H1 (cell line): Measurements from ENCODE around the gene MTFP1. TPM values are rescaled to one million over a fixed set of nuclear protein-coding genes. Genes with fewer than 3 reads are reported as not detected.

Source experiments
- CTCF ChIA-PET: fragments of 300-600 bp; sonication (Branson Sonifier 250); formaldehyde crosslinking; loops from one replicate; lab custom pipeline; 2021; ENCODE audit not compliant: partially characterized antibody; lab: Charles Lee
- POLR2A ChIA-PET: fragments of 300-600 bp; sonication (Branson Sonifier 250); formaldehyde crosslinking; loops from one replicate; lab custom pipeline; 2021; ENCODE audit warnings: inconsistent platforms; ENCODE audit not compliant: partially characterized antibody; lab: Charles Lee
- DNase-seq, 2 experiments: peaks; one replicate each; pipeline versions ENCODE4 v3.0.0 to v3.0.0-alpha.2; 2010 to 2022; ENCODE audit warnings: low spot score in 2 of 2, low read depth in 1 of 2, mixed read lengths in 1 of 2
- FAIRE-seq: peaks from 2 replicates; lab custom pipeline; 2011; peaks lifted over from hg19 to GRCh38; lab: Jason Lieb, UNC
- H2AFZ ChIP-seq: 2 replicates; pipeline ENCODE4 v1.8.1; 2012; ENCODE audit warnings: low read length, inconsistent platforms
- H2AK5ac ChIP-seq: 2 replicates; pipeline ENCODE4 v1.6.1; 2013; ENCODE audit warnings: low read depth, low read length
- H2BK120ac ChIP-seq: replicated peaks from 2 replicates; pipeline ENCODE3; 2013; ENCODE audit warnings: low read depth, low read length, inconsistent platforms
- H2BK12ac ChIP-seq: 2 replicates; pipeline ENCODE4 v1.6.1; 2013; ENCODE audit warnings: low read depth, low read length
- H2BK15ac ChIP-seq: 2 replicates; pipeline ENCODE4 v1.6.1; 2013; ENCODE audit warnings: low read length
- H2BK20ac ChIP-seq: 2 replicates; pipeline ENCODE4 v1.6.1; 2013; ENCODE audit warnings: low read length
- H2BK5ac ChIP-seq: 2 replicates; pipeline ENCODE4 v1.6.1; 2013; ENCODE audit warnings: low read depth, low read length
- H3K14ac ChIP-seq: 2 replicates; pipeline ENCODE4 v1.6.1; 2013; ENCODE audit warnings: inconsistent platforms; ENCODE audit not compliant: insufficient read length
- H3K18ac ChIP-seq: 2 replicates; pipeline ENCODE4 v1.6.1; 2013; ENCODE audit warnings: low read length; ENCODE audit errors: extremely low read depth
- H3K23ac ChIP-seq: 2 replicates; pipeline ENCODE4 v1.6.1; 2013; ENCODE audit warnings: inconsistent platforms; ENCODE audit not compliant: insufficient read length
- H3K23me2 ChIP-seq: 2 replicates; pipeline ENCODE4 v1.6.1; 2013; ENCODE audit warnings: low read depth, low read length
- H3K27ac ChIP-seq: 2 replicates; pipeline ENCODE4 v1.6.1; 2011; ENCODE audit warnings: low read depth, low read length, inconsistent platforms
- H3K27me3 ChIP-seq, 4 experiments: replicated peaks in 1 of 4; 1 replicate in 1 of 4; 2 replicates in 3 of 4; pipeline versions ENCODE4 v1.6.1 to v1.8.1; 2011 to 2013; ENCODE audit warnings: low read length in 3 of 4, mild to moderate bottlenecking in 3 of 4, inconsistent platforms in 2 of 4, mixed read lengths in 2 of 4, moderate library complexity in 1 of 4; ENCODE audit not compliant: control insufficient read depth in 3 of 4, insufficient read depth in 3 of 4; ENCODE audit errors: extremely low read depth in 1 of 4
- H3K36me3 ChIP-seq, 4 experiments: 2 replicates each; pipeline versions ENCODE4 v1.6.1 to v1.8.1; 2011 to 2013; ENCODE audit warnings: mild to moderate bottlenecking in 4 of 4, low read length in 3 of 4, moderate library complexity in 2 of 4, control low read depth in 1 of 4, inconsistent platforms in 1 of 4; ENCODE audit not compliant: insufficient read depth in 4 of 4, control insufficient read depth in 2 of 4
- H3K4ac ChIP-seq: replicated peaks from 2 replicates; pipeline ENCODE3; 2013; ENCODE audit warnings: low read length, low read depth, mixed read lengths, inconsistent platforms; ENCODE audit not compliant: insufficient read length
- H3K4me1 ChIP-seq, 4 experiments: replicated peaks in 1 of 4; 1 replicate in 1 of 4; 2 replicates in 3 of 4; pipeline versions ENCODE4 v1.6.1 to v1.8.1; 2011 to 2013; ENCODE audit warnings: low read length in 3 of 4, inconsistent platforms in 2 of 4, mixed read lengths in 1 of 4; ENCODE audit not compliant: insufficient read depth in 4 of 4, control insufficient read depth in 3 of 4
- H3K4me2 ChIP-seq, 2 experiments: 2 replicates each; pipeline versions ENCODE4 v1.6.1 to v1.8.1; 2011 to 2013; ENCODE audit warnings: low read depth in 2 of 2, low read length in 2 of 2, control low read depth in 1 of 2, inconsistent platforms in 1 of 2, mild to moderate bottlenecking in 1 of 2; ENCODE audit not compliant: insufficient read depth in 1 of 2
- H3K4me3 ChIP-seq, 4 experiments: fragments of 200-600, 300-600 bp in 1 of 4; sonication (generic), shearing (Covaris generic), sonication (Bioruptor Twin) in 1 of 4; 2 replicates each; pipeline versions ENCODE4 v1.5.1 to v1.8.1; 2011 to 2016; ENCODE audit warnings: low read length in 4 of 4, low read depth in 3 of 4, control low read depth in 2 of 4, inconsistent platforms in 2 of 4, mild to moderate bottlenecking in 2 of 4, mixed read lengths in 1 of 4, moderate library complexity in 1 of 4; ENCODE audit not compliant: insufficient read depth in 2 of 4; ENCODE audit errors: extremely low read depth in 1 of 4
- H3K56ac ChIP-seq: replicated peaks from 2 replicates; pipeline ENCODE3; 2013; ENCODE audit warnings: low read depth, mild to moderate bottlenecking, mixed read lengths, low read length, inconsistent platforms; ENCODE audit not compliant: insufficient read length
- H3K79me1 ChIP-seq: 2 replicates; pipeline ENCODE4 v1.6.1; 2013; ENCODE audit warnings: low read depth, low read length, control low read depth
- H3K79me2 ChIP-seq, 2 experiments: 2 replicates each; pipeline versions ENCODE4 v1.6.1 to v1.8.1; 2012 to 2013; ENCODE audit warnings: low read length in 2 of 2, mild to moderate bottlenecking in 2 of 2, inconsistent platforms in 1 of 2; ENCODE audit not compliant: insufficient read depth in 2 of 2, control insufficient read depth in 1 of 2
- H3K9ac ChIP-seq, 4 experiments: replicated peaks in 1 of 4; 1 replicate in 1 of 4; 2 replicates in 3 of 4; pipeline versions ENCODE4 v1.6.1 to v1.8.1; 2011 to 2013; ENCODE audit warnings: low read depth in 3 of 4, low read length in 3 of 4, control low read depth in 2 of 4, mild to moderate bottlenecking in 2 of 4, moderate library complexity in 2 of 4, inconsistent platforms in 1 of 4; ENCODE audit errors: extremely low read depth in 1 of 4
- H3K9me3 ChIP-seq, 2 experiments: 2 replicates each; pipeline versions ENCODE4 v1.6.1 to v1.8.1; 2012 to 2013; ENCODE audit warnings: mild to moderate bottlenecking in 2 of 2, moderate library complexity in 2 of 2, control low read depth in 1 of 2, inconsistent platforms in 1 of 2, low read depth in 1 of 2, low read length in 1 of 2, mixed read lengths in 1 of 2; ENCODE audit not compliant: insufficient read depth in 2 of 2
- H4K20me1 ChIP-seq, 2 experiments: replicated peaks in 1 of 2; 2 replicates each; pipeline versions ENCODE3 to v1.8.1; 2011 to 2013; ENCODE audit warnings: inconsistent platforms in 2 of 2, low read length in 2 of 2, mild to moderate bottlenecking in 1 of 2; ENCODE audit not compliant: insufficient read depth in 2 of 2, control insufficient read depth in 1 of 2
- H4K5ac ChIP-seq: 2 replicates; pipeline ENCODE4 v1.6.1; 2013; ENCODE audit warnings: low read length, low read depth, mixed read lengths, inconsistent platforms; ENCODE audit not compliant: insufficient read length
- H4K8ac ChIP-seq: 2 replicates; pipeline ENCODE4 v1.8.0; 2013; ENCODE audit warnings: mild to moderate bottlenecking, moderate library complexity, low read length, inconsistent platforms; ENCODE audit not compliant: insufficient read depth; ENCODE audit errors: extremely low read depth
- H4K91ac ChIP-seq: replicated peaks from 2 replicates; pipeline ENCODE3; 2013; ENCODE audit warnings: low read length, mixed read lengths, inconsistent platforms; ENCODE audit not compliant: insufficient read length
- CBX5 ChIP-seq: fragments of 300-800, 300-1000 bp; sonication (generic); IDR thresholded peaks from 2 replicates; pipeline ENCODE4 v1.7.1; 2016; ENCODE audit warnings: antibody characterized with exemption, low read length, low read depth
- CREB1 ChIP-seq: IDR thresholded peaks from 2 replicates; pipeline ENCODE4 v1.6.1; 2012; ENCODE audit warnings: inconsistent platforms
- HDAC2 ChIP-seq, 2 experiments: fragments of 300-600 bp in 1 of 2; sonication (generic) in 1 of 2; IDR thresholded peaks; 2 replicates each; pipeline ENCODE4 v1.6.1; 2011 to 2012; ENCODE audit warnings: low read depth in 2 of 2, low read length in 2 of 2, mild to moderate bottlenecking in 2 of 2, moderate library complexity in 2 of 2, borderline replicate concordance in 1 of 2, inconsistent platforms in 1 of 2
- SIN3A ChIP-seq, 2 experiments: IDR thresholded peaks in 1 of 2; conservative IDR thresholded peaks in 1 of 2; 2 replicates each; pipeline ENCODE4 v1.6.1; 2011 to 2012; ENCODE audit warnings: low read length in 2 of 2, improper control_type of control experiment in 1 of 2, low read depth in 1 of 2, mild to moderate bottlenecking in 1 of 2
- TCF12 ChIP-seq: IDR thresholded peaks from 2 replicates; pipeline ENCODE4 v1.6.1; 2011; ENCODE audit warnings: low read depth, mild to moderate bottlenecking, low read length
- WGBS, 2 experiments: shearing (Covaris generic) in 1 of 2; methylation state at CpG; one replicate each; pipeline versions ENCODE4 v1.1.6 to v1.1.7; 2013 to 2015; ENCODE audit warnings: low lambda C conversion rate in 2 of 2, mixed read lengths in 2 of 2, inconsistent platforms in 1 of 2, low coverage in 1 of 2, missing lambda C conversion rate in 1 of 2; ENCODE audit not compliant: insufficient replicate concordance in 2 of 2, insufficient coverage in 1 of 2, insufficient read length in 1 of 2; ENCODE audit errors: extremely low coverage in 1 of 2, missing lambda C conversion rate in 1 of 2; 5-methylcytosine and 5-hydroxymethylcytosine counted together
- long read RNA-seq, 2 experiments: library from RNA in 1 of 2; library from capped mRNA in 1 of 2; stranded (forward); transcript quantifications; one replicate each; pipeline ENCODE4 v2.0.0, GENCODE V29; 2021; ENCODE audit warnings: inconsistent platforms in 1 of 2
- polyA minus RNA-seq, 3 experiments: library from RNA; depleted of rRNA, polyadenylated mRNA; stranded (reverse); fragments of >200 nt; gene quantifications; 1 replicate in 2 of 3; 2 replicates in 1 of 3; pipeline ENCODE4 v1.2.3, GENCODE V29; 2011
- polyA plus RNA-seq, 7 experiments: library from polyadenylated mRNA; depleted of rRNA in 3 of 7; stranded (reverse) in 5 of 7; unstranded in 2 of 7; fragments of >200 nt in 5 of 7; fragments of 200-250 nt in 2 of 7; gene quantifications; 1 replicate in 5 of 7; 2 replicates in 1 of 7; 4 replicates in 1 of 7; pipeline versions ENCODE4 v1.2.1 to v1.2.3, GENCODE V29; 2011 to 2013; ENCODE audit warnings: missing spikeins in 2 of 7, mixed read lengths in 2 of 7
- total RNA-seq: library from RNA; stranded (reverse); fragmentation: NEBNext Ultra II Directional; extraction: Animal tissue kit (Norgen Biotek cat#: 25700); gene quantifications from 2 replicates; pipeline ENCODE4 v1.2.1, GENCODE V29; 2021

Gene MTFP1, protein sequence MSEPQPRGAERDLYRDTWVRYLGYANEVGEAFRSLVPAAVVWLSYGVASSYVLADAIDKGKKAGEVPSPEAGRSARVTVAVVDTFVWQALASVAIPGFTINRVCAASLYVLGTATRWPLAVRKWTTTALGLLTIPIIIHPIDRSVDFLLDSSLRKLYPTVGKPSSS
- total RNA-seq (59.8 and 66.4 TPM in 2 replicates), polyA plus RNA-seq (2011; rRNA removed) (98.8 and 120 TPM in 2 replicates), polyA minus RNA-seq (2011; rRNA and poly(A)+ RNA removed) (28.3 and 33.8 TPM in 2 replicates)
- polyA plus RNA-seq (2011; cell fraction: cytosol; rRNA removed): 87.9 TPM
- polyA plus RNA-seq (2011; cell fraction: nucleus; rRNA removed): 82.2 TPM
- 58.5 to 81.6 TPM (median 76.1 TPM) in 4 replicates for polyA plus RNA-seq (2012, experiment 1 of 2)
- 79.5 TPM for polyA plus RNA-seq (2012, experiment 2 of 2)
- 29.1 TPM for polyA plus RNA-seq (2013, experiment 1 of 2)
- polyA plus RNA-seq (2013, experiment 2 of 2): 31.5 TPM
- 26.5 TPM for polyA minus RNA-seq (2011; cell fraction: cytosol; rRNA and poly(A)+ RNA removed)
- 26.3 TPM for polyA minus RNA-seq (2011; cell fraction: nucleus; rRNA and poly(A)+ RNA removed)
- long read RNA-seq, experiment 1, transcript MTFP1-203 (4 exons, 912 nt): minor isoform, 6 of 44 reads
- long read RNA-seq, experiment 1, transcript MTFP1-201 (4 exons, 1,370 nt): major isoform, 22 of 44 reads
- long read RNA-seq, experiment 1, partial matches to known transcripts: 8 of 44 reads
- long read RNA-seq, experiment 1, other reads (novel, unspliced or antisense): 5 of 44 reads
- long read RNA-seq, experiment 2, transcript MTFP1-203 (4 exons, 912 nt): minor isoform, 11 of 103 reads
- long read RNA-seq, experiment 2, transcript MTFP1-202 (3 exons, 891 nt): minor isoform, 5 of 103 reads
- long read RNA-seq, experiment 2, transcript MTFP1-201 (4 exons, 1,370 nt): major isoform, 74 of 103 reads
- long read RNA-seq, experiment 2, partial matches to known transcripts: 3 of 103 reads
- long read RNA-seq, experiment 2, other reads (novel, unspliced or antisense): 7 of 103 reads

- POLR2A ChIA-PET: interaction anchor here (0.7 to 5.2 kb wide), 15 partner anchors 9 to 322 kb away, joined by 3 to 39 read pairs (median 4); partner anchors contain the start of genes CASTOR1, CCDC157, SEC14L2 and SF3A1
- FAIRE-seq (no peak), DNase-seq (peak in 1 of 2 experiments; percentile 83)
- no peaks in the 10 kb centered on the region for H3K27me3 ChIP-seq
- peaks cover 6 to 29% (median 15%) of the 10 kb centered on the region in 4 experiments for H3K4me1 ChIP-seq
- H3K14ac ChIP-seq: no peak within 1 kb of the TSS
- H2BK12ac ChIP-seq: peak within 1 kb of the TSS; percentile 35; the same call in 1 of the 2 replicates
- peak within 1 kb of the TSS; percentile 73 for H4K8ac ChIP-seq
- H3K56ac ChIP-seq: peak within 1 kb of the TSS; percentile 36
- peaks cover 0 to 23% of the 10 kb centered on the region in 2 experiments for H4K20me1 ChIP-seq
- peak within 1 kb of the TSS; percentile 44 for H3K18ac ChIP-seq
- H3K36me3 ChIP-seq: peaks cover 2 to 12% (median 7%) of the 10 kb centered on the region in 4 experiments; a peak in 6 of 8 replicates
- peak within 1 kb of the TSS; percentile 57; the same call in 1 of the 2 replicates for H2BK5ac ChIP-seq
- H3K23me2 ChIP-seq: peaks cover 22% of the 10 kb centered on the region
- H3K9ac ChIP-seq: peak within 1 kb of the TSS; percentile 9 to 50 (median 40); a peak in 5 of 7 replicates
- H2AFZ ChIP-seq: peak within 1 kb of the TSS; percentile 76
- CTCF ChIA-PET: interaction anchor here (0.6 to 12.0 kb wide), 16 partner anchors 8 to 208 kb away, joined by 3 to 164 read pairs (median 6); partner anchors contain the start of gene SEC14L2
- peak within 1 kb of the TSS; percentile 7 for H4K91ac ChIP-seq
- 3% methylated on average over 61 of the region's 61 CpGs; no CpG with 5 or more reads in 1 of the 2 experiments for WGBS, 2 experiments
- no peak within 1 kb of the TSS for H3K23ac ChIP-seq
- H2BK120ac ChIP-seq: no peak within 1 kb of the TSS
- no peak within 1 kb of the TSS; the same call in 1 of the 2 replicates for H2BK15ac ChIP-seq
- H3K27ac ChIP-seq: no peak within 1 kb of the TSS
- H2BK20ac ChIP-seq: 0 out of 2 replicates have a peak within 1 kb of the TSS, but pooled peaks have one; percentile 8
- peak within 1 kb of the TSS; percentile 66 to 88 (median 80) for H3K4me3 ChIP-seq
- peaks cover 0 to 7% of the 10 kb centered on the region in 2 experiments; a peak in 1 of 4 replicates for H3K79me2 ChIP-seq
- no peaks in the 10 kb centered on the region for H3K9me3 ChIP-seq
- H2AK5ac ChIP-seq: no peak within 1 kb of the TSS
- H3K4ac ChIP-seq: peak within 1 kb of the TSS; percentile 19
- H3K79me1 ChIP-seq: no peaks in the 10 kb centered on the region; the same call in 1 of the 2 replicates
- H3K4me2 ChIP-seq: peak within 1 kb of the TSS; percentile 70 to 71
- H4K5ac ChIP-seq: peak within 1 kb of the TSS; percentile 20
- TF ChIP-seq TCF12: no peak
- peak; percentile 60; the same call in 1 of the 2 replicates for TF ChIP-seq CREB1
- TF ChIP-seq SIN3A (conservative IDR thresholded peaks at IDR 0.05 in 1 of 2, IDR thresholded peaks at IDR 0.05 in 1 of 2; ENCODE audit: low read depth in 1 of 2, low read length in 2 of 2): peak; percentile 14 to 59; a peak in 2 of 4 replicates
- TF ChIP-seq CBX5: no peak
- peak in 1 of 2 experiments; percentile 20; a peak in 2 of 4 replicates for TF ChIP-seq HDAC2 (IDR thresholded peaks at IDR 0.05; ENCODE audit: borderline replicate concordance in 1 of 2, low read depth in 2 of 2, low read length in 2 of 2)
These were observed at the start of gene MTFP1 for GRCh38 chr22:30425616-30426387. Gene MTFP1 (plus strand): TSS chr22:30425768. CDS start chr22:30425880, 112 bp downstream.
